Smooth muscle cell (in vitro differentiated cells): ENCODE data around the gene ARPC2. TPM values are rescaled to one million over a fixed set of nuclear protein-coding genes. Genes with fewer than 3 reads are reported as not detected.

Experiments
- DNase-seq: peaks from one replicate; lab custom pipeline; 2025; ENCODE audit not compliant: unreplicated experiment; lab: John Stamatoyannopoulos, UW
- H2AFZ ChIP-seq: fragments of 200-600 bp; sonication (generic); 2 replicates; pipeline ENCODE4 v1.6.0; 2016; ENCODE audit warnings: antibody characterized with exemption, low read depth, mild to moderate bottlenecking
- H3F3A ChIP-seq: fragments of 200-600 bp; sonication (generic); 2 replicates; pipeline ENCODE4 v1.6.0; 2017; ENCODE audit warnings: antibody characterized with exemption, low read depth
- H3K27ac ChIP-seq: fragments of 200-600 bp; sonication (generic); 2 replicates; pipeline ENCODE4 v1.5.1; 2016; ENCODE audit warnings: low read depth, mild to moderate bottlenecking
- H3K27me3 ChIP-seq: fragments of 200-600 bp; sonication (generic); 2 replicates; pipeline ENCODE4 v1.6.1; 2016; ENCODE audit warnings: low read depth, mild to moderate bottlenecking
- H3K36me3 ChIP-seq: fragments of 200-600 bp; sonication (generic); 2 replicates; pipeline ENCODE4 v1.5.1; 2016; ENCODE audit warnings: low read depth
- H3K4me1 ChIP-seq: fragments of 200-600 bp; sonication (generic); 2 replicates; pipeline ENCODE4 v1.5.1; 2016; ENCODE audit warnings: low read depth
- H3K4me2 ChIP-seq: fragments of 200-600 bp; sonication (generic); 2 replicates; pipeline ENCODE4 v1.6.0; 2016; ENCODE audit warnings: mild to moderate bottlenecking
- H3K4me3 ChIP-seq: fragments of 200-600 bp; sonication (generic); 2 replicates; pipeline ENCODE4 v1.5.1; 2016; ENCODE audit warnings: mild to moderate bottlenecking
- H3K79me2 ChIP-seq: fragments of 200-600 bp; sonication (generic); 2 replicates; pipeline ENCODE4 v1.6.0; 2016; ENCODE audit warnings: low read depth, mild to moderate bottlenecking
- H3K9ac ChIP-seq: fragments of 200-600 bp; sonication (generic); 2 replicates; pipeline ENCODE4 v1.6.0; 2016; ENCODE audit warnings: low read depth
- H3K9me3 ChIP-seq: fragments of 200-600 bp; sonication (generic); replicated peaks from 2 replicates; pipeline ENCODE4 v1.5.1; 2016; ENCODE audit warnings: low read depth
- H4K20me1 ChIP-seq: fragments of 200-600 bp; sonication (generic); 2 replicates; pipeline ENCODE4 v1.6.0; 2016; ENCODE audit warnings: low read depth
- WGBS: methylation state at CpG from one replicate; pipeline ENCODE4 v1.1.7; 2016; ENCODE audit warnings: low lambda C conversion rate; 5-methylcytosine and 5-hydroxymethylcytosine counted together
- polyA plus RNA-seq: library from polyadenylated mRNA; unstranded; fragments of >200 nt; fragmentation: Nextera tagmentation; extraction: Ambion mirVana; gene quantifications from 2 replicates; pipeline ENCODE4 v1.2.1, GENCODE V29; 2016
- total RNA-seq: library from RNA; depleted of rRNA; stranded (reverse); fragments of >200 nt; gene quantifications from 2 replicates; pipeline ENCODE4 v1.2.3, GENCODE V29; 2014
- TF ChIP-seq, protein P1 (sequence below): fragments of 200-600 bp; sonication (generic); IDR thresholded peaks from 2 replicates; pipeline ENCODE4 v1.5.1; 2017; ENCODE audit warnings: borderline replicate concordance, mild to moderate bottlenecking, antibody characterized with exemption; ENCODE audit not compliant: insufficient read depth, poor library complexity, severe bottlenecking

The ARPC2 gene
- total and polyA plus RNA-seq, 2 experiments from 2014 or later = 653 to 858 TPM

DNA sequence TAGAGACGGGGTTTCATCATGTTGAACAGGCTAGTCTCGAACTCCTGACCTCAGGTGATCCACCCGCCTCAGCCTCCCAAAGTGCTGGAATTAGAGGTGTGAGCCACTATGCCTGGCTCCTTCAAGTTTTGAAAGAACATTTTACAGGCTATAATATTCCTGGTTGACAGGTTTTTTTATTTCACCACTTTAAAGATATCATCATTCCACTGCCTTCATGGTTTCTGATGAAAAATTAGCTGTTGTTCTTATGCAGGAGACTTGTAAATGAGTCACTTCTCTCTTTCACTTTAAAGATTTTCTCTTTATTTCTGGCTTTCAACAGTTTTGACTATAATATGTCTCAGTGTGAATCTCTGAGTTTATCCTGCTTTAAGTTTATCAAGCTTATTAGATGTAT lies 7.9 kb upstream of the ARPC2 start:
- Histone ChIP-seq H3K4me2 (no peak overlapping the region), H3K27me3 (peaks cover 3% of the 10 kb centered on the region), H3K4me3 (no peak overlapping the region), H2AFZ (no peak overlapping the region), H3K9me3 (no peaks in the 10 kb centered on the region), H3K4me1 (no peaks in the 10 kb centered on the region), H3K27ac (no peak overlapping the region), H3K9ac (no peak overlapping the region), H3K36me3 (no peaks in the 10 kb centered on the region), H3F3A (no peaks in the 10 kb centered on the region), H4K20me1 (no peaks in the 10 kb centered on the region), H3K79me2 (no peaks in the 10 kb centered on the region)
- TF ChIP-seq, protein P1, sequence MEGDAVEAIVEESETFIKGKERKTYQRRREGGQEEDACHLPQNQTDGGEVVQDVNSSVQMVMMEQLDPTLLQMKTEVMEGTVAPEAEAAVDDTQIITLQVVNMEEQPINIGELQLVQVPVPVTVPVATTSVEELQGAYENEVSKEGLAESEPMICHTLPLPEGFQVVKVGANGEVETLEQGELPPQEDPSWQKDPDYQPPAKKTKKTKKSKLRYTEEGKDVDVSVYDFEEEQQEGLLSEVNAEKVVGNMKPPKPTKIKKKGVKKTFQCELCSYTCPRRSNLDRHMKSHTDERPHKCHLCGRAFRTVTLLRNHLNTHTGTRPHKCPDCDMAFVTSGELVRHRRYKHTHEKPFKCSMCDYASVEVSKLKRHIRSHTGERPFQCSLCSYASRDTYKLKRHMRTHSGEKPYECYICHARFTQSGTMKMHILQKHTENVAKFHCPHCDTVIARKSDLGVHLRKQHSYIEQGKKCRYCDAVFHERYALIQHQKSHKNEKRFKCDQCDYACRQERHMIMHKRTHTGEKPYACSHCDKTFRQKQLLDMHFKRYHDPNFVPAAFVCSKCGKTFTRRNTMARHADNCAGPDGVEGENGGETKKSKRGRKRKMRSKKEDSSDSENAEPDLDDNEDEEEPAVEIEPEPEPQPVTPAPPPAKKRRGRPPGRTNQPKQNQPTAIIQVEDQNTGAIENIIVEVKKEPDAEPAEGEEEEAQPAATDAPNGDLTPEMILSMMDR = no peak
- no peak for DNase-seq
- 97% methylated on average over 3 of the region's 3 CpGs for WGBS

DNA sequence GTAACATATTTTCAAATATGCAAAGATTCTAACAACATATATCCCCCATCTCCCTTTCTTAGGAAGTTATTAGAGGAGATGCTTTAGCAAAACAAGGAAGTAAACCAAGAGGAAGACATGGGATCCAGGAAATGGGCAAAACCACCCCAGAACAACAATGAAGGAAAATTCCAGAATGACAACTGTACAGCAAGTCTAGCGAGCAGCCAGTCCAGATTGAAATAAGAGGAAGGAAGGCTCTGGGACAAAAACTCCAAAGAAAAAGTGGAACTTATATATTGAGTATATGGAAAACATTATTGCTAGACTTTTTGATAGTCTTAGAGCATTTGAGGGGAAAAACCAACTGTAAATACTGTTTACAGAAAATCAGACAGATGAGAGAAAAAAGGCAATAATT lies 2.9 kb upstream of the ARPC2 start:
- WGBS = 88% methylated on average over 1 of the region's 1 CpG

DNA sequence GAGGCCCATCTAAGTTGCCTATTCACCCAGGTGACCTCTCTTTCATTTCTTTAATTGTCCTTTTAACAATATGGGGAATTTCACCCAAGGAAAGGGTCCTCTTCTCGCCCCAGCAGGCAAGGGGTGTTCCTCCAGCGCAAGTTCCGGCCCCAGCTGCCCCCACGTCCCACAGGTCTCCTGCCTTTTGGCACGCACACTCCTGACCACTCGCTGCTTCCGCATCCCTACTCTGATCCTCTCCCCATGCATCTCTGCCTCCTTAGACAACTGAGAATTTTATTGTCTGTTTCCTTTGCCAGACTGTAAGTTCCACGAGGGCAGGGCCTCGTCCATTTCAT lies 684 bp upstream of the ARPC2 start:
- Histone ChIP-seq H3K27me3 (no peaks in the 10 kb centered on the region), H4K20me1 (peaks cover 40% of the 10 kb centered on the region), H3K27ac (peak overlapping the region; percentile 97), H3K9ac (peak overlapping the region; percentile 97), H3K4me3 (peak overlapping the region; percentile 99), H3F3A (peaks cover 10% of the 10 kb centered on the region), H2AFZ (peak overlapping the region; percentile 78), H3K4me2 (peak overlapping the region; percentile 96), H3K36me3 (no peaks in the 10 kb centered on the region), H3K4me1 (peaks cover 28% of the 10 kb centered on the region), H3K79me2 (peaks cover 43% of the 10 kb centered on the region), H3K9me3 (no peaks in the 10 kb centered on the region)
- no peak for DNase-seq
- TF ChIP-seq, protein P1 = no peak
- 66% methylated on average over 9 of the region's 9 CpGs for WGBS

More for the DNA sequence above, 2.9 kb upstream of the ARPC2 start:
- Histone ChIP-seq H3K27ac (no peak overlapping the region), H3K79me2 (peaks cover 21% of the 10 kb centered on the region), H2AFZ (no peak overlapping the region), H4K20me1 (peaks cover 18% of the 10 kb centered on the region), H3K4me1 (peaks cover 8% of the 10 kb centered on the region), H3K4me3 (no peak overlapping the region), H3K27me3 (no peaks in the 10 kb centered on the region), H3K9me3 (no peaks in the 10 kb centered on the region), H3F3A (peaks cover 10% of the 10 kb centered on the region), H3K4me2 (no peak overlapping the region), H3K9ac (no peak overlapping the region), H3K36me3 (no peaks in the 10 kb centered on the region)
- no peak for DNase-seq
- TF ChIP-seq, protein P1 = no peak
